Mesendoderm (in vitro differentiated cells): ENCODE measurements around the gene PCAT7.

Experiments
- DNase-seq: peaks from one replicate; pipeline ENCODE4 v3.0.0; 2013
- H2AK5ac ChIP-seq: 2 replicates; pipeline ENCODE4 v1.6.1; 2013; ENCODE audit warnings: low read length, inconsistent platforms
- H2BK120ac ChIP-seq: 2 replicates; pipeline ENCODE4 v1.6.1; 2013; ENCODE audit warnings: low read depth, mild to moderate bottlenecking, low read length, moderate library complexity, mixed read lengths
- H2BK15ac ChIP-seq: replicated peaks from 2 replicates; pipeline ENCODE4 v1.6.1; 2013; ENCODE audit warnings: low read depth, mild to moderate bottlenecking, moderate library complexity
- H2BK5ac ChIP-seq: 2 replicates; pipeline ENCODE4 v1.6.1; 2013; ENCODE audit warnings: low read length, inconsistent platforms
- H3K18ac ChIP-seq: 2 replicates; pipeline ENCODE4 v1.6.1; 2013; ENCODE audit warnings: mild to moderate bottlenecking, low read length, mixed read lengths
- H3K23ac ChIP-seq: one replicate; pipeline ENCODE4 v1.6.1; 2013; ENCODE audit warnings: low read length
- H3K27ac ChIP-seq: 2 replicates; pipeline ENCODE4 v1.5.1; 2013; ENCODE audit warnings: low read depth, mild to moderate bottlenecking, inconsistent platforms, low read length, moderate library complexity
- H3K27me3 ChIP-seq: 2 replicates; pipeline ENCODE4 v1.6.1; 2013; ENCODE audit warnings: low read length, control low read depth, mild to moderate bottlenecking, inconsistent platforms; ENCODE audit not compliant: insufficient read depth, poor library complexity
- H3K36me3 ChIP-seq: 2 replicates; pipeline ENCODE4 v1.6.1; 2013; ENCODE audit warnings: low read length, inconsistent platforms; ENCODE audit not compliant: control insufficient read depth, insufficient read depth
- H3K4ac ChIP-seq: one replicate; pipeline ENCODE4 v1.6.1; 2013; ENCODE audit warnings: low read depth, mild to moderate bottlenecking, low read length, moderate library complexity
- H3K4me1 ChIP-seq: 2 replicates; pipeline ENCODE4 v1.6.1; 2013; ENCODE audit warnings: low read depth, low read length, inconsistent platforms; ENCODE audit not compliant: control insufficient read depth
- H3K4me2 ChIP-seq: 2 replicates; pipeline ENCODE4 v1.6.1; 2013; ENCODE audit warnings: low read length
- H3K4me3 ChIP-seq: 2 replicates; pipeline ENCODE4 v1.5.1; 2013; ENCODE audit warnings: mild to moderate bottlenecking, low read length
- H3K56ac ChIP-seq: one replicate; pipeline ENCODE4 v1.6.1; 2013; ENCODE audit warnings: low read length
- H3K79me1 ChIP-seq: 2 replicates; pipeline ENCODE4 v1.6.1; 2013; ENCODE audit warnings: low read length, inconsistent platforms
- H3K79me2 ChIP-seq: 2 replicates; pipeline ENCODE4 v1.6.1; 2013; ENCODE audit warnings: mild to moderate bottlenecking, low read length; ENCODE audit not compliant: control insufficient read depth, insufficient read depth
- H3K9ac ChIP-seq: 2 replicates; pipeline ENCODE4 v1.6.1; 2013; ENCODE audit warnings: low read length, inconsistent platforms
- H4K5ac ChIP-seq: one replicate; pipeline ENCODE4 v1.6.1; 2013; ENCODE audit warnings: low read length
- H4K8ac ChIP-seq: one replicate; pipeline ENCODE4 v1.6.1; 2013; ENCODE audit warnings: low read depth, mild to moderate bottlenecking, control low read depth, low read length, moderate library complexity
- WGBS: extraction: QIAGEN DNeasy Blood & Tissue Kit; methylation state at CpG from one replicate; pipeline ENCODE4 v1.1.7; 2013; ENCODE audit warnings: low lambda C conversion rate, missing lambda C conversion rate; ENCODE audit not compliant: insufficient coverage; ENCODE audit errors: extremely low coverage; 5-methylcytosine and 5-hydroxymethylcytosine counted together

The PCAT7 gene

DNA sequence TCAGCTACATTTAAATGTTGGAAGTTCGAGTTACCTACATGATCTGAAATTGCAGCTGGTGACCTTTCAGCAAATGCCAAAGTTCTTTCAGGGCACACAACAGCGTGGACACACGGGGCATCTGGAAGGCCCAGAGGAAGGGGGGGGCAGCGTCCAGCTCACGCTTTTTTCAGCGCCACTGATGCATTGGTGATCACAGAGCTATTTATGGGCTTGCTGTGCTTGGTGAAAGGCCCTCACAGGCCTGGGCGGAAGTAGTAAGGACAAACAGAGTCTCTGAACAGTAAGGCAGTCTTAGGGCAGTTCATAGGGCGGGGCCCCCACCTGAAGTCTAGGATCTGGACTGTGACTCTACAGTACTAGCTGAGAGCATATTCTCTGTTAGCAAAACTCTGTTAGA, 45.4 kb downstream of the PCAT7 start:
- Histone ChIP-seq H4K8ac (no peak overlapping the region), H3K4me3 (no peak overlapping the region), H3K56ac (no peak overlapping the region), H3K9ac (no peak overlapping the region), H3K18ac (no peak overlapping the region), H2BK120ac (no peak overlapping the region), H2BK15ac (no peak overlapping the region), H3K4ac (no peak overlapping the region), H3K79me2 (no peaks in the 10 kb centered on the region), H2AK5ac (no peak overlapping the region), H3K36me3 (no peaks in the 10 kb centered on the region), H3K79me1 (no peaks in the 10 kb centered on the region), H3K23ac (no peak overlapping the region), H3K4me1 (no peaks in the 10 kb centered on the region), H3K4me2 (no peak overlapping the region), H2BK5ac (no peak overlapping the region), H3K27me3 (no peaks in the 10 kb centered on the region), H4K5ac (no peak overlapping the region), H3K27ac (no peak overlapping the region)
- DNase-seq: no peak
- WGBS: no CpG with 5 or more reads among the region's 8 CpGs

DNA sequence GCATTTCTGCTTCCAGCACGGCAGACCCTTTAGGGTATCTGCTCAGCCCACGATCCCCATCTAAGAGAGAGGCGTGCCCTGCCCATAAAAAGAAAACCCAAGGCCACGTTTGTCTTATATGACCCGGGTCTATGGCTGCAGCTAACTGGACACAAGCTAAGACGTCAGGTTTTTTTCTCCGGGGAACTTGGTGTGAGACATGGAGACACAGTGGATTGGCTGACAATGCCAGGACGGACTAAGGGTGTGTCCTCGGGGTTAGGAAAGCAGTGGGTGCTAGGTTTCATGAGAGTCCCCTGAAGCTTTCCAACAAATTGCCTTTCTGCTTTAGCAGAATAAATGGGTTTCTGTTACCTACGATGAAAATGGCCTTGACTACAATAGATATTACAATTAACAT, 45.8 kb downstream of the PCAT7 start:
- H3K79me1 ChIP-seq: no peaks in the 10 kb centered on the region
- no peak overlapping the region for H3K4ac ChIP-seq
- no peak overlapping the region for H4K5ac ChIP-seq
- no peak overlapping the region for H2BK120ac ChIP-seq
- H3K4me2 ChIP-seq: no peak overlapping the region
- no peaks in the 10 kb centered on the region for H3K79me2 ChIP-seq
- no peak overlapping the region for H4K8ac ChIP-seq
- WGBS: no CpG with 5 or more reads among the region's 10 CpGs
- H3K27me3 ChIP-seq: no peaks in the 10 kb centered on the region
- no peak overlapping the region for H3K23ac ChIP-seq
- H3K36me3 ChIP-seq: no peaks in the 10 kb centered on the region
- no peak for DNase-seq
- no peak overlapping the region for H3K9ac ChIP-seq
- H3K4me3 ChIP-seq: no peak overlapping the region
- no peak overlapping the region for H2BK5ac ChIP-seq
- H2BK15ac ChIP-seq: no peak overlapping the region
- H2AK5ac ChIP-seq: no peak overlapping the region
- no peak overlapping the region for H3K56ac ChIP-seq
- no peak overlapping the region for H3K27ac ChIP-seq
- H3K4me1 ChIP-seq: no peaks in the 10 kb centered on the region
- no peak overlapping the region for H3K18ac ChIP-seq

DNA sequence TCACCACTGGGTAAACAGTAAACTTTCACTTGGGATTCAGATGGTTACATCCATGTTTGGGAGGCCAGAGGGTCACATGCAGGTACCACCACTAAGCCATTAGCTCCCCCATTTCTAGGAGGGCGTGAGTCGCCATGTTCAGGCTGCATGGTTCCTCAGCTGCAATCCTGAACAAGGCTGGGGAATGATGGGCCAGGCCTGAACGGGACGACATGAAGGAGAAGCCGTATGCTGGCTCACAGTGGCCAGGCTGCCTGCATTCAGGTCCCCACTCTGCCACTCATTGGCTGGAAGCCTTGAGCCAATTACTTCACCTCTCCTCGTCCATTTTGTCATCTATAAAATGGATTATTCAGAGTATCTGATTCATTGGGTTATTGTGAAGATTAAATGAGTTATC, 47.8 kb downstream of the PCAT7 start:
- no CpG with 5 or more reads among the region's 6 CpGs for WGBS
- no peaks in the 10 kb centered on the region for H3K36me3 ChIP-seq
- no peak overlapping the region for H2BK5ac ChIP-seq
- H3K56ac ChIP-seq: no peak overlapping the region
- no peak overlapping the region for H4K5ac ChIP-seq
- no peak overlapping the region for H3K9ac ChIP-seq
- H3K79me2 ChIP-seq: no peaks in the 10 kb centered on the region
- H3K18ac ChIP-seq: no peak overlapping the region
- peaks cover 5% of the 10 kb centered on the region for H3K4me1 ChIP-seq
- no peaks in the 10 kb centered on the region for H3K27me3 ChIP-seq
- DNase-seq: no peak
- no peak overlapping the region for H3K4ac ChIP-seq
- no peak overlapping the region for H3K4me3 ChIP-seq
- H2AK5ac ChIP-seq: no peak overlapping the region
- no peak overlapping the region for H3K27ac ChIP-seq
- no peak overlapping the region for H3K23ac ChIP-seq
- H3K79me1 ChIP-seq: no peaks in the 10 kb centered on the region
- no peak overlapping the region for H2BK15ac ChIP-seq
- no peak overlapping the region for H4K8ac ChIP-seq
- H2BK120ac ChIP-seq: no peak overlapping the region
- H3K4me2 ChIP-seq: no peak overlapping the region

DNA sequence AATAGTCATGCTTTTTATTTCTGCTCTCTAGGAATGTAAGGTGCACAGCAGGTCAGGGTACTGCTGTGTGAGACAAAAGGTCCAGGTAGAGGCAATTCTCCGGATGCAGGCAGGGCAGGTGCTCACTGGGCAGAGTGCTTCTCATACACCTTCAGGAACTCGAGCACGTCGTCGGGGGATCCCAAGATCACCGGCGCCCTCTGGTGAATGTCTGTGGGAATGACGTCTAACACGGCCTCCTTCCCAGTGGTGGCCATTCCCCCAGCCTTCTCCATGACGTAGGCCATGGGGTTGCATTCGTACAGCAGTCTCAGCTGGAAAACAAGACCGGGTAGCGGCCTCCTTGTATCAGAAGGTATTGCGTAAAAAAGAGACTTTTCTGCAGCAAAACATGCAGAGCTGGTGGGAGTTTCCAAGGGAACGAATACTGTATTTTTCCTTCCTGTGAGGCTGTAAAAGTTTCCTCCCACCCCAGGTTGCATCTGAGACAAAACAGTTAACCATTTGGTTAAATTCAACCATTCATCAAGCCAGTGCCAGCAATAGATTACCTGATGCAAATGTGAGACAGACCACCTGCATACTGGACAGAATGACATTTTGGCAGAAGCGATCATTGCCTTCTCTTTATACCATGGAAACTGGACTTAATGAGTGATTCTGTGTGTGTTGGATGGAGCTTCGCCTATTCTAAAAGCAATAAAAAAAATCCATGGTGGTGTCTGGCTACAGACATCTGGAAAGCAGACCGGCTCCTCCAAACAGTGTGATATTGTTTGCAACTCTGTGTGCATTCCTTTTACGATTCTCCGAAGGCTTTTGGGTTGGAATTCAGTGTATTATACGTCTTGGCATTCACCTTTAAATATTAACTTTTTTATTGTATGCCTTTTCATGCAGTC, 48.6 kb downstream of the PCAT7 start:
- H4K5ac ChIP-seq: no peak overlapping the region
- H3K4me2 ChIP-seq: no peak overlapping the region
- peaks cover 5% of the 10 kb centered on the region for H3K4me1 ChIP-seq
- DNase-seq: peak; percentile 88
- H3K36me3 ChIP-seq: no peaks in the 10 kb centered on the region
- no peak overlapping the region for H2BK120ac ChIP-seq
- H3K79me2 ChIP-seq: no peaks in the 10 kb centered on the region
- H3K79me1 ChIP-seq: no peaks in the 10 kb centered on the region
- H3K9ac ChIP-seq: no peak overlapping the region
- H2AK5ac ChIP-seq: no peak overlapping the region
- no peak overlapping the region for H4K8ac ChIP-seq
- no peak overlapping the region for H2BK5ac ChIP-seq
- no peak overlapping the region for H3K27ac ChIP-seq
- WGBS: no CpG with 5 or more reads among the region's 21 CpGs
- H3K56ac ChIP-seq: no peak overlapping the region
- no peak overlapping the region for H3K18ac ChIP-seq
- H3K4ac ChIP-seq: no peak overlapping the region
- H3K23ac ChIP-seq: no peak overlapping the region
- no peaks in the 10 kb centered on the region for H3K27me3 ChIP-seq
- no peak overlapping the region for H3K4me3 ChIP-seq
- no peak overlapping the region for H2BK15ac ChIP-seq

DNA sequence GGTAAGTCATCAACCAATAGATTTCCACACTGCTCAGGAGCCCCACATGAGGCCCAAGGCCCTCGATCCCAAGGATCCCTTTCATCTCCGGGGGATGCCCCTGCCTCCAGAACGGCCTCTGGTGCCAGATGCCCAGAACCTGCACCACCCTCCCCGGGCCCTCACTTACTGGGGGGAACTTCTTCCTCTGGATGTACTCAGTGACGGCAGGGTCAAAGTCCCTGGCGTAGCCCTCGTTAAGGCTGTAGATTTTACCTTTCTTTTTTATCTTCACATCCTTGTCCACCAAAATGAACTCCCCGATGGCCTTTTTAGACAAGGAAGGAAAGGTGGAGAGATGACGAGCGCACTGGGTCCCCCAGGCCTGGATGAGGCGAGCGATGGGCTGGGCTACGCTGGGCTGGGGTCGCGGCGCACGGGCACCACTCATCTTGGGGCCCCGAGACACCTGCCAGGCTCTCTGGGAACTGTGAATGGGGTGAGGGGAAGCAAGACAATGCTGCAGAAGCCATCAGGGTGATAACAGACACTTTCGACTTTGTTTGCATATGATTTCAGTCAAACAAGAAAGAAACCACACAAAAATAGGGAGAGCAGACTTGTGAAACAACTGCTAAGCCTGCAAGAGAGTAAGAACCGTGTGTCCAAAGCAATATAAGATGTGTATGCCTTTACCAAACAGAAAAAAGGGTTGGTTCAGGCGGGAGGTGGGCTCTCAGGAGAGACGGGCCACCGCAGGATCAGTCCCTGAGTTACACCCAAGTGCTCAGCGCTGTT, 52.0 kb downstream of the PCAT7 start:
- no peak overlapping the region for H2BK15ac ChIP-seq
- no peak overlapping the region for H3K4ac ChIP-seq

More for the DNA sequence above, 52.0 kb downstream of the PCAT7 start:
- no peaks in the 10 kb centered on the region for H3K36me3 ChIP-seq
- no CpG with 5 or more reads among the region's 24 CpGs for WGBS
- no peak overlapping the region for H3K4me3 ChIP-seq
- no peak overlapping the region for H4K5ac ChIP-seq
- peak overlapping the region; percentile 1 for H3K56ac ChIP-seq
- no peak overlapping the region for H3K23ac ChIP-seq
- H3K79me2 ChIP-seq: no peaks in the 10 kb centered on the region
- no peak overlapping the region for H2BK5ac ChIP-seq
- DNase-seq: no peak
- no peak overlapping the region for H4K8ac ChIP-seq
- H3K4me2 ChIP-seq: no peak overlapping the region
- H3K9ac ChIP-seq: no peak overlapping the region
- no peaks in the 10 kb centered on the region for H3K27me3 ChIP-seq
- H2BK120ac ChIP-seq: no peak overlapping the region
- no peaks in the 10 kb centered on the region for H3K79me1 ChIP-seq
- peaks cover 7% of the 10 kb centered on the region for H3K4me1 ChIP-seq
- H3K27ac ChIP-seq: no peak overlapping the region
- no peak overlapping the region for H3K18ac ChIP-seq
- H2AK5ac ChIP-seq: no peak overlapping the region
